GM19023 (cell line): ENCODE results near the gene LILRB2.
"Not testable (repeated sequence)": the region's sequence is repeated elsewhere in the genome, so short reads cannot be mapped to it uniquely, and the experiment has no call there.

Experiments used
- ATAC-seq: cut with Tn5 transposase; IDR thresholded peaks from one replicate; pipeline ENCODE4 v1.9.1; 2021; ENCODE audit warnings: mild to moderate bottlenecking, moderate library complexity; ENCODE audit not compliant: unreplicated experiment

LILRB2 gene

GRCh38 chr19:54281007-54281728, at the start of gene LILRB2:
Gene LILRB2, minus strand, starts transcription at chr19:54281110. Its CDS starts 614 bp downstream, at chr19:54280496.
- no peak for ATAC-seq

DNA sequence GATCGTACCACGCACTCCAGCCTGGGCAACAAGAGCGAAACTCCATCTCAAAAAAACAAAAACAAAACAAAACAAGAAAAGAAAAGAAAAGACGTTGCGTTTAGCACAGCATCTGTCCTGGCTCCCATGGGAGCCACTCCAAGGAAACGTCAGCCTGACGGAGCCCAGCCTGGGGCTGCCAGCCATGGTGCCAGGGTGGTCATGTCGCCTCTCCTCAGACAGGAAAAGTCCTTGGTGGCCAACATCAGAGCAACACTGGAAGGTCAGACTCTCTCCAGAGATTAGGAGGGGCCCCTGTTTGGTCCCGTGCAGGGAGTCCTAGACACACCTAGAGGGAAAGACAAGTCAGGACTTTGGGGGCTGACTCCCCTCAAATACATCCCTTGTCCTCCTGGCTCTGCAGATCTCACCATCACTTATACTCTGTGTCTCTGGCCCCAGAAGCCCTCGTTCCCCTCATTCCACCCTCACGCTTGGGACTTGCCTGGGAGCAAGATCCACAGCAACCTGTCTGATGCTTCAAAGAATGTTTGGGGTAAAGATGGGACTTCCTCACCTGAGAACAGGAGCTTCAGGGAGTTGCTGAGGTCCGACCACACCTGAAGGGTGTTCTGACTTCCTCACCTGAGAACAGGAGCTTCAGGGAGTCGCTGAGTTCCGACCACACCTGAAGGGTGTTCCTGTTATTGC, 48.7 kb upstream of the LILRB2 start:
- no peak for ATAC-seq

DNA sequence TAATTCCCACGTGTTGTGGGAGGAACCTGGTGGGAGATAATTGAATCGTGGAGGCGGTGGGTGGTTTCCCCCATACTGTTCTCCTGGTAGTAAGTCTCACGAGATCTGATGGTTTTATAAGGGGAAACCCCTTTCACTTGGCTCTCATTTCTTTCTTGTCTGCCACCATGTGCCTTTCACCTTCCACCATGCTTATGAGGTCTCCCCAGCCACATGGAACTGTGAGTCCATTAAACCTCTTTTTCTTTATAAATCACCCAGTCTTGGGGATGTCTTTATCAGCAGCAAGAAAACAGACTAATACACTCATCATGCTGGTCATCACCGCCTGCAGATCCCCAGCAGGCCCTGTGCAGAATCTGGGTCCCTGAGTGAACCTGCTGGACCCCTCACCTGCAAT, 47.9 kb upstream of the LILRB2 start:
- not testable (repeated sequence) for ATAC-seq

DNA sequence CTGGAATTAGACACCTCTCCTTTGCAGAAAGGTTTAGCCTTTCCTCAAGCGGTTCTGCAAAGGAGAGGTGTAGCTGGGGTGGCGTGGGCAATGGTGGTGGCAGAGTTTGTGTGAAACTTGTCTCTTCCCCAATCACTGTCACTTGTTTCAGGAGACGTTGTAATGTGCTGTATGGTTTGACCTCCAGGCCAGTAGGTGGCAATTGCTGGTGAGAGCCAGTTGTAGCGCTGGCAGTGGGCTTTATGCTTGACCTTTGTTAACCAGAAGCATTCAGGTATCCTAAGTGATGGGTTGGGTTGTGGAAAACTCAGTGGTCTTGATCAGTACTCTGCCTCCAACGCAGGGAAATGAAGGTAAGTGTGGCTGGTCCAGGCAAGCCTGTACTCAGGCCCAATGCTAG, 44.7 kb upstream of the LILRB2 start:
- no peak for ATAC-seq

DNA sequence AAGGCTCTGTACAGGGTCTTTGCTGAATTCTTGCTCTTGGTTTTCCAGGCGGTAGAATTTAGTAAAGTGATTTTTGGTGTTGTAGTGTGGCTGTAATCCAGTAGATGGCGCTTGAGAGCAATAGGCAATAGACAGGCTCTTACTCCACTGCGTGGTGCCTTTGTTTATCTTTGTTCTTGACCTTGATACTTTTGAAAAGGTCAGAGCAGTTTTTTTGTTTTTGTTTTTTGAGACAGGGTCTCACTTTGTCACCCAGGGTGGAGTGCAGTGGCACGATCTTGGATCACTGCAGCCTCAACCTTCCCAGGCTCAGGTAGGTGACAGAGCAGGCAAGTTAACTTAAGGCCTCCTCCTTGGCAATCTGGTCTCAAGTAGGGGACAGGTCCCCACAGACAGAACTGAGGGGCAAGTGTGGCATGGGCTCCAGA, 44.3 kb upstream of the LILRB2 start:
- ATAC-seq, result no peak

- no peak for ATAC-seq
Measured at GRCh38 chr19:54324071-54324470, 43.2 kb upstream of the LILRB2 start.

GRCh38 chr19:54322934-54323333, 42.0 kb upstream of the LILRB2 start:
- ATAC-seq, result not testable (repeated sequence)

DNA sequence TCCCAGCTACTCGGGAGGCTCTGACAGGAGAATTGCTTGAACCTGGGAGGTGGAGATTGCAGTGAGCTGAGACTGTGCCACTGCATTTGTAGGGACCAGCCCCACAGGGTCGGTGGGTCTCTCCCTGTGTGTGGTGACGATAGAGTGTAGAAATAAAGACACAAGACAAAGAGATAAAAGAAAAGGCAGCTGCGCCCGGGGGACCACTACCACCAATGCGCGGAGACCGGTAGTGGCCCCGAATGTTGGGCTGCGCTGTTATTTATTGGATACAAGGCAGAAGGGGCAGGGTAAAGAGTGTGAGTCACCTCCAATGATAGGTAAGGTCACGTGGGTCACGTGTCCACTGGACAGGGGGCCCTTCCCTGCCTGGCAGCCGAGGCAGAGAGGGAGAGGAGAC, 41.4 kb upstream of the LILRB2 start:
- ATAC-seq, result not testable (repeated sequence)

- ATAC-seq, result no peak
Measured at GRCh38 chr19:54319892-54320670, 39.2 kb upstream of the LILRB2 start.

- no peak for ATAC-seq
Measured at GRCh38 chr19:54319049-54319448, 38.1 kb upstream of the LILRB2 start.

GRCh38 chr19:54317965-54318240, 37.0 kb upstream of the LILRB2 start:
- ATAC-seq, result no peak

GRCh38 chr19:54317108-54317964, 36.4 kb upstream of the LILRB2 start:
- no peak for ATAC-seq

DNA sequence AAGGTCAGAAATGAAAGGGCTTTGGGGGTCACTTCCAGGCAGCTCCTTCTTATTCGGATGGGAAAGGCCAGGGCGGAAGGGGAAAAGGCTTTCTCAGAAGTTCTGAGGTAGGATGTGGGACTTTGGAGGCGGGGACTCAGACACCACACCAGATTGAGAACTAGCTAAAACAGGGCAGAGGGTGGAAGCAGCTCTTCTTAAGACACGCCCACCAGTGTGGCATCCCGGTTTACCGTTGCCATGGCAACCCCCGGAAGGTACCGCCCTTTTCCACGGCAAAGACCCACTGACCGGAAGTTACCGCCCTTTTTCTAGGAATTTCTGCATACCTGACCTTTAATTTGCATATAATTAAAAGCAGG, 35.8 kb upstream of the LILRB2 start:
- ATAC-seq, result no peak

DNA sequence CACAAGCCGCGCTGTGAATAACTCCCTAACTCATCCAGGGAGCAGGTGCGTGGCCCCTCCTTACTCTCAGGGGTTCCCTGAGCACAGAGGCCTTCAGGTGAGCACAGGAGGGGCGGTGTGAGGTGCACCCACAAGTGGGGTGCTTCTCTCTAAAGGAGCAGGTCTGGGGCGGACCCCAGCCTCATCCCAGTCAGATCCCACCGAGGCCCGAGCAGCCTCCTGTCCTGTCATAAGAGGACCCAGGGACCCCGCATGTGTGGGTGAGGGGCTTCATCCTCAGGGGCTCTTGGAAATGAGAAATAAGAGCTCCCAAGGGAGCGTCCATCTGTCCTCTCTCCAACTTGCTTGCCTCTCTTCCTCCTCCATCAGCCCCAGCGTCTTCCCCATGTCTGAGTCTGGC, 35.0 kb upstream of the LILRB2 start:
- ATAC-seq, result no peak

DNA sequence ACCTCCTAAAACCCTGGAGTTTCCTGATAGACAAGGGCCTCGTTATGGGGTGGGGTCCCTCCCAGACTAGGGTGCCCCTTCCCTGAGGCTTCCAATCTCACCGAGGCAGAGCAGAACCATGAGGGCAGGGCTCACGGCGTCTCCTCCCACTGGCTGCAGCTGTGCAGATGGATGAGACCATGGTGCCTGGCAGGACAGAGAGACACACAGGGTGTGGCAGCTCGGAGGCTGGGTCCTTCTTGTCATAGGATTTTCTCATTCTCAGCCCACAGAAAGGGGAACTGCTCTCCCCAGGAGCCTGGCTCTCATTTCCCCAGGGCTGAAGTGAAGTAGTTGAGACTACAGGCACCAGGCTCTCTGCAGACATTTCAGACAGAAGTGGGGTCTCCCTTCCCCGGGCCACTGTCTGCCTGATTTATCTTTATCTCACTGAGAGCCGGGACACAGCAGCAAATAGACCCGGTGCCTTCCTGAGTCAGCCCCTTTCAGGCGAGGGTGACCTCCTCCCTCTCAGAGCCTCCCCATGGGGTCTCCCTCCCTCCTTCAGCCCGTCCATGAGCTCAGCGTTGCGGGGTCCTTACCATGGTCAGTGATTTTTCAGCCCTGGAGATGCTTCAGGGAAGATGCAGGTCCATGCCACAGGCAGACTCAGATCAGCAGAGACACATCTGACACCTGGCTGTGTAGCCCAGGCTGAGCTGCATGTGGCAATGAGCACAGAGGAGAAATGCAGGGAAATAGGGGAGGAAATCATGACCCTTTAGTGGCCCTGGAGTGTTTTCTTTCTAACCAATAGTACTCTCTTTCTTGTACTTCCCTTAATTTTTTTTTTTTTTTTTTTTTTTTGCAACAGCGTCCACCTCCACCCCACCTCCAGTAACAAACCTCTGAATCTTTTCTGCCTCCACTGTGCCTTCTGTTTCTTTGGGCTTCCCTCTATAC, 31.8 kb upstream of the LILRB2 start, which contains the start of gene LILRA5:
Gene LILRA5 (minus strand): TSS at position 731 of the 942 bp plus-strand sequence. CDS start 147 bp downstream, at position 584.
- ATAC-seq, result no peak

- ATAC-seq, result no peak
Measured at GRCh38 chr19:54312011-54312410, 31.1 kb upstream of the LILRB2 start.

DNA sequence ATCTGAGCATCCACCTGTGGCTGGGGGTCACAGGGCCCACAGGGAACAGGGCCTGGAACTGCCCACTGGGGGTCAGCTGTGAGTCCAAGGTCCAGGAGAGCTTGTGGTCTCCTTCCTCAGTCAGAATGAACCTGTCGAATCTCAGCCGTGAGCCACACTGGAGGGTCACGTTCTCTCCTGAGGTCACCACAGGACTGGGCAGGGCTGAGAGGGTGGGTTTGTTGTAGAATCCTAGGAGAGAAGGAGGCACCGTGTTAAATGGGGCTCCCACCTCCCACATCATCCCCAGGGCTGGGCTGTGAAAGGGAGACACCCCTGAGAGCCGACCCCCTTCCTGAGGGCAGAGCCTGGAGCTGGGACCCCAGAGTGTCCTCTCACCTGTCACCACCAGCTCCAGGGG, 30.6 kb upstream of the LILRB2 start:
- no peak for ATAC-seq

- ATAC-seq, result no peak
Measured at GRCh38 chr19:54310543-54310942, 29.6 kb upstream of the LILRB2 start.

DNA sequence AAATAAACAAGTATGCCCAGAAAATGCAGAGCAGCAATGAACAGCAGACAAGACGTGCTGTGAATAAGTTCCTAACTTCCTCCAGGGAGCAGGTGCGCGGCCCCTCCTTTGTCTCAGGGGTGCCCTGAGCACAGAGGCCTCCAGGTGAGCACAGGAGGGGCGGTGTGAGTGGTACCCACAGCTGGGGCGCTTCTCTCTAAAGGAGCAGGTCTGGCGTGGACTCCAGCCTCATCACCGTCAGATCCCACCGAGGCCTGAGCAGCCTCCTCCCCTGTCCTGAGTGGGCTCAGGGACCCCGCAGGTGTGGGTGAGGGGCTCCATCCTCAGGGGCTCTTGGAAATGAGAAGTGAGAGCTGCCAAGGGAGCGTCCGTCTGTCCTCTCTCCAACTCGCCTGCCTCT, 28.9 kb upstream of the LILRB2 start:
- ATAC-seq, result no peak
